Measurements from ENCODE around the gene KCNQ2.
A peak's percentile ranks its signal among the peaks of the same experiment; 100 is the strongest.

The KCNQ2 gene

GRCh38 chr20:63495741-63496595 lies 23.5 kb upstream of the KCNQ2 start:
- Histone ChIP-seq H3K4me2 (ENCODE audit: low read length) (peak overlapping the region; percentile 12), H2AFZ (peak overlapping the region; percentile 68), H3K36me3 (ENCODE audit: control insufficient read depth, insufficient read depth, low read length) (no peaks in the 10 kb centered on the region), H3K27ac (no peak overlapping the region), H3K27me3 (ENCODE audit: control insufficient read depth, insufficient read depth, low read length) (no peaks in the 10 kb centered on the region), H3K9me3 (ENCODE audit: control insufficient read depth, low read length) (no peaks in the 10 kb centered on the region), H3K9ac (no peak overlapping the region), H3K4me3 (ENCODE audit: low read depth, low read length) (no peak overlapping the region), H3K4me1 (peaks cover 3% of the 10 kb centered on the region), H3K79me2 (no peaks in the 10 kb centered on the region)
- TF ChIP-seq CTCF (IDR thresholded peaks at IDR 0.05): peak; percentile 95

- TF ChIP-seq CTCF (IDR thresholded peaks at IDR 0.05): no peak
- peaks cover 3% of the 10 kb centered on the region for H3K4me1 ChIP-seq
- no peak overlapping the region for H3K9ac ChIP-seq
- H3K27me3 ChIP-seq (ENCODE audit: control insufficient read depth, insufficient read depth, low read length): no peaks in the 10 kb centered on the region
- no peaks in the 10 kb centered on the region for H3K79me2 ChIP-seq
- H3K9me3 ChIP-seq (ENCODE audit: control insufficient read depth, low read length): no peaks in the 10 kb centered on the region
- no peak overlapping the region for H2AFZ ChIP-seq
- H3K27ac ChIP-seq: no peak overlapping the region
- no peak overlapping the region for H3K4me2 ChIP-seq (ENCODE audit: low read length)
- H3K4me3 ChIP-seq (ENCODE audit: low read depth, low read length): no peak overlapping the region
- no peaks in the 10 kb centered on the region for H3K36me3 ChIP-seq (ENCODE audit: control insufficient read depth, insufficient read depth, low read length)
Observed at GRCh38 chr20:63495167-63495720, 22.8 kb upstream of the KCNQ2 start.

GRCh38 chr20:63494420-63495166 lies 22.1 kb upstream of the KCNQ2 start:
- Histone ChIP-seq H2AFZ (no peak overlapping the region), H3K4me1 (peaks cover 3% of the 10 kb centered on the region), H3K27ac (no peak overlapping the region), H3K4me2 (ENCODE audit: low read length) (no peak overlapping the region), H3K79me2 (no peaks in the 10 kb centered on the region), H3K4me3 (ENCODE audit: low read depth, low read length) (no peak overlapping the region), H3K9me3 (ENCODE audit: control insufficient read depth, low read length) (no peaks in the 10 kb centered on the region), H3K36me3 (ENCODE audit: control insufficient read depth, insufficient read depth, low read length) (no peaks in the 10 kb centered on the region), H3K27me3 (ENCODE audit: control insufficient read depth, insufficient read depth, low read length) (no peaks in the 10 kb centered on the region), H3K9ac (no peak overlapping the region)
- no peak for TF ChIP-seq CTCF (IDR thresholded peaks at IDR 0.05)

- Histone ChIP-seq H3K27me3 (ENCODE audit: control insufficient read depth, insufficient read depth, low read length) (no peaks in the 10 kb centered on the region), H3K9me3 (ENCODE audit: control insufficient read depth, low read length) (no peaks in the 10 kb centered on the region), H2AFZ (no peak overlapping the region), H3K4me3 (ENCODE audit: low read depth, low read length) (no peak overlapping the region), H3K9ac (no peak overlapping the region), H3K4me1 (peaks cover 3% of the 10 kb centered on the region), H3K36me3 (ENCODE audit: control insufficient read depth, insufficient read depth, low read length) (no peaks in the 10 kb centered on the region), H3K79me2 (no peaks in the 10 kb centered on the region), H3K4me2 (ENCODE audit: low read length) (no peak overlapping the region), H3K27ac (no peak overlapping the region)
- no peak for TF ChIP-seq CTCF (IDR thresholded peaks at IDR 0.05)
Observed at GRCh38 chr20:63494084-63494419, 21.6 kb upstream of the KCNQ2 start.

Data from parathyroid adenoma (tissue), 2 donors.